Liver (tissue), 9 donors: ENCODE measurements around the gene GNE. TPM values are rescaled to one million over a fixed set of nuclear protein-coding genes. Genes with fewer than 3 reads are reported as not detected.
A peak's percentile ranks its signal among the peaks of the same experiment; 100 is the strongest.
"Not testable (repeated sequence)": the region's sequence is repeated elsewhere in the genome, so short reads cannot be mapped to it uniquely, and the experiment has no call there.

Source experiments
- DNase-seq: peaks from one replicate; pipeline ENCODE4 v3.0.0-alpha.2; 2017; ENCODE audit warnings: low spot score
- H3K27ac ChIP-seq, 2 donors: one replicate each; pipeline ENCODE4 v1.7.0; 2013; ENCODE audit warnings: inconsistent platforms in 2 of 2, low read length in 2 of 2, control low read depth in 1 of 2, low read depth in 1 of 2, mild to moderate bottlenecking in 1 of 2
- H3K27me3 ChIP-seq, 4 donors: one replicate each; pipeline versions ENCODE4 v1.6.1 to v1.7.0; 2013; ENCODE audit warnings: low read length in 3 of 4, inconsistent platforms in 1 of 4, mild to moderate bottlenecking in 1 of 4, moderate library complexity in 1 of 4; ENCODE audit not compliant: control insufficient read depth in 4 of 4, insufficient read depth in 4 of 4
- H3K36me3 ChIP-seq, 4 donors: one replicate each; pipeline versions ENCODE4 v1.6.1 to v1.7.0; 2013; ENCODE audit warnings: low read length in 3 of 4, mild to moderate bottlenecking in 3 of 4, low read depth in 1 of 4, moderate library complexity in 1 of 4; ENCODE audit not compliant: control insufficient read depth in 4 of 4, insufficient read depth in 3 of 4
- H3K4me1 ChIP-seq, 4 donors: one replicate each; pipeline versions ENCODE4 v1.6.1 to v1.7.0; 2013; ENCODE audit warnings: low read length in 3 of 4, mild to moderate bottlenecking in 3 of 4, moderate library complexity in 1 of 4; ENCODE audit not compliant: control insufficient read depth in 4 of 4, insufficient read depth in 4 of 4
- H3K4me3 ChIP-seq, 3 donors: one replicate each; pipeline versions ENCODE4 v1.6.1 to v1.7.0; 2013; ENCODE audit warnings: low read length in 3 of 3, control low read depth in 1 of 3, low read depth in 1 of 3, mild to moderate bottlenecking in 1 of 3
- H3K9ac ChIP-seq, 2 donors: one replicate each; pipeline ENCODE4 v1.7.0; 2013; ENCODE audit warnings: low read length in 2 of 2, mild to moderate bottlenecking in 2 of 2, moderate library complexity in 2 of 2, control low read depth in 1 of 2, low read depth in 1 of 2
- H3K9me3 ChIP-seq, 4 donors: one replicate each; pipeline versions ENCODE4 v1.6.1 to v1.7.0; 2013; ENCODE audit warnings: low read length in 3 of 4; ENCODE audit not compliant: control insufficient read depth in 4 of 4
- ATF3 ChIP-seq: IDR thresholded peaks from 2 replicates; pipeline ENCODE4 v1.6.1; 2016; ENCODE audit warnings: antibody characterized with exemption
- CTCF ChIP-seq: fragments of 150-350 bp; IDR thresholded peaks from 2 replicates; pipeline ENCODE4 v1.5.1; 2017; ENCODE audit warnings: improper control_type of control experiment, low read depth, low read length; ENCODE audit not compliant: missing input control
- EGR1 ChIP-seq, 2 donors: IDR thresholded peaks; 2 replicates each; pipeline ENCODE4 v1.6.1; 2016 to 2018; ENCODE audit warnings: antibody characterized with exemption in 2 of 2, low read depth in 2 of 2
- FOXA1 ChIP-seq: IDR thresholded peaks from 2 replicates; pipeline ENCODE4 v1.6.1; 2016; ENCODE audit warnings: antibody characterized with exemption
- FOXA2 ChIP-seq: IDR thresholded peaks from 2 replicates; pipeline ENCODE4 v1.6.1; 2016; ENCODE audit warnings: antibody characterized with exemption
- GABPA ChIP-seq, 2 donors: IDR thresholded peaks in 1 of 2; conservative IDR thresholded peaks in 1 of 2; 2 replicates each; pipeline ENCODE4 v1.6.1; 2016; ENCODE audit warnings: antibody characterized with exemption in 2 of 2, mild to moderate bottlenecking in 1 of 2, moderate library complexity in 1 of 2
- HNF4A ChIP-seq, 2 donors: conservative IDR thresholded peaks; 2 replicates each; pipeline ENCODE4 v1.6.1; 2016; ENCODE audit warnings: antibody characterized with exemption in 2 of 2, mild to moderate bottlenecking in 2 of 2
- HNF4G ChIP-seq: IDR thresholded peaks from 2 replicates; pipeline ENCODE4 v1.6.1; 2016; ENCODE audit warnings: antibody characterized with exemption
- JUND ChIP-seq, 2 donors: IDR thresholded peaks; 2 replicates each; pipeline ENCODE4 v1.6.1; 2016; ENCODE audit warnings: antibody characterized with exemption in 2 of 2
- MAX ChIP-seq: IDR thresholded peaks from 2 replicates; pipeline ENCODE4 v1.6.1; 2016; ENCODE audit warnings: antibody characterized with exemption
- NR2F2 ChIP-seq: IDR thresholded peaks from 2 replicates; pipeline ENCODE4 v1.6.1; 2016; ENCODE audit warnings: antibody characterized with exemption
- RAD21 ChIP-seq, 2 donors: IDR thresholded peaks; 2 replicates each; pipeline ENCODE4 v1.6.1; 2016; ENCODE audit warnings: antibody characterized with exemption in 2 of 2, mild to moderate bottlenecking in 2 of 2
- RXRA ChIP-seq, 2 donors: IDR thresholded peaks; 2 replicates each; pipeline ENCODE4 v1.6.1; 2017 to 2018; ENCODE audit warnings: antibody characterized with exemption in 2 of 2, mild to moderate bottlenecking in 1 of 2
- SP1 ChIP-seq: IDR thresholded peaks from 2 replicates; pipeline ENCODE4 v1.6.1; 2018; ENCODE audit warnings: antibody characterized with exemption, mild to moderate bottlenecking
- TAF1 ChIP-seq: conservative IDR thresholded peaks from 2 replicates; pipeline ENCODE4 v1.6.1; 2016; ENCODE audit warnings: antibody characterized with exemption, mild to moderate bottlenecking
- YY1 ChIP-seq: IDR thresholded peaks from 2 replicates; pipeline ENCODE4 v1.6.1; 2016; ENCODE audit warnings: antibody characterized with exemption, mild to moderate bottlenecking
- WGBS: extraction: QIAGEN DNeasy Blood & Tissue Kit; methylation state at CpG from one replicate; pipeline ENCODE4 v1.1.7; 2013; 5-methylcytosine and 5-hydroxymethylcytosine counted together
- polyA plus RNA-seq, 2 donors: library from polyadenylated mRNA; stranded (reverse) in 1 of 2; unstranded in 1 of 2; fragments of 200-250 nt in 1 of 2; fragments of >200 nt in 1 of 2; fragmentation: Nextera tagmentation in 1 of 2; extraction: Ambion mirVana in 1 of 2; gene quantifications; one replicate each; pipeline versions ENCODE4 v1.2.1 to v1.2.3, GENCODE V29; 2013 to 2015
- total RNA-seq, 2 donors: library from RNA; depleted of rRNA; stranded (reverse); fragments of >200 nt; gene quantifications; one replicate each; pipeline ENCODE4 v1.2.3, GENCODE V29; 2014
- donor health status: healthy.
- donor health status: healthy.
- donor health status: healthy.
- donor health status: healthy.
- donor health status: healthy.

The GNE gene
- total and polyA plus RNA-seq, 4 donors: 21.8 to 177 (median 38.1) TPM

DNA sequence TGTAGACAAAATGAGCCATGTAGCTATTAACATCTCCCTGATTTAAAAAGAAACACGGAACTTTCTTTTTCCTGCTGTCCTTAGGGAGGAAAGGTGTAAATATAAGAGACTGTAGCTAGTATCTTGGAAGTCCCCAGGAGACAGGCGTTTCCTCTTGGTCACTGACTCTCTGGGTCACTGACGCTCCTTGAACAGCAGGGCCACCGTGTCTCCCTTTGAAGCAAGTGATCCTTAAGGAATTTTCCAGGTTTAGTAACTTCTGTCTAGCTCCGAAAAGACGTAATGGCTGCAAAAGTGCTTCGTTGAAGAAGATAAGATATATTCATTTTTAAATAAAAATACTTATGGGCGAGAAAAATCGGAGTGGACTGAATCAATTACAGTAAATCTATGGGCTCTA, 68.3 kb downstream of the GNE start:
- Histone ChIP-seq H3K9me3 (no peaks in the 10 kb centered on the region), H3K27ac (peak overlapping the region in 1 of 2 donors; percentile 93), H3K36me3 (no peaks in the 10 kb centered on the region), H3K9ac (peak overlapping the region; percentile 53 to 96), H3K4me3 (peak overlapping the region; percentile 80 to 93 (median 88)), H3K4me1 (peaks cover 0 to 33% (median 19%) of the 10 kb centered on the region in 4 donors), H3K27me3 (no peaks in the 10 kb centered on the region)
- WGBS: 13% methylated on average over 9 of the region's 9 CpGs
- DNase-seq: no peak
- TF ChIP-seq YY1 (no peak), EGR1 (IDR thresholded peaks at IDR 0.05; ENCODE audit: low read depth in 2 of 2) (no peak), RXRA (IDR thresholded peaks at IDR 0.05) (no peak), FOXA2 (no peak), RAD21 (IDR thresholded peaks at IDR 0.05) (no peak), JUND (IDR thresholded peaks at IDR 0.05) (no peak), HNF4G (no peak), ATF3 (no peak), HNF4A (conservative IDR thresholded peaks at IDR 0.05) (no peak), CTCF (no peak), NR2F2 (no peak)

DNA sequence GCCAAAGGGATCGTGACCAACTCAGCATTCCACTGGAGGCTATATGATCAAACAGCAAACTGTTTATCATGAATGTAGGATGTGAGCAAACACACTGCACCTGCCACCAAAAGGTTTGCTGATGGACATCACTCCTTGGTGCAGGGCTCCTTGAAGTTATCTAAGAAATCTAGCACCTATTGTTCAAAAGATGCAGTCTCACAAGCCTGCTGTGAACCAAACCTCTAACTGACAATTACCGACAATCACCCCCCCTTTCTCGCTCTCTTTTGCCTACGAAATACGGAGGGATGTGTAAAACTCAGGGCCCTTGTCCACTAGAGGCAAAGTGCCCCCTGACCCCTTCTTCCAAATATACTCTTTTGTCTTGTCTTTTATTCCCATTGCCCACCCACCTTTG, 70.0 kb downstream of the GNE start:
- 85% methylated on average over 5 of the region's 5 CpGs for WGBS
- no peak overlapping the region for H3K27ac ChIP-seq
- H3K4me3 ChIP-seq: no peak overlapping the region
- H3K9ac ChIP-seq: no peak overlapping the region
- no peaks in the 10 kb centered on the region for H3K9me3 ChIP-seq
- no peak for DNase-seq
- H3K36me3 ChIP-seq: no peaks in the 10 kb centered on the region
- TF ChIP-seq ATF3 (no peak), GABPA (IDR thresholded peaks at IDR 0.05 in 1 of 2, conservative IDR thresholded peaks at IDR 0.05 in 1 of 2) (no peak), SP1 (no peak), MAX (no peak), FOXA1 (no peak), TAF1 (no peak), RAD21 (IDR thresholded peaks at IDR 0.05) (no peak), NR2F2 (no peak)
- H3K4me1 ChIP-seq: peaks cover 0 to 23% (median 16%) of the 10 kb centered on the region in 4 donors
- H3K27me3 ChIP-seq: no peaks in the 10 kb centered on the region

DNA sequence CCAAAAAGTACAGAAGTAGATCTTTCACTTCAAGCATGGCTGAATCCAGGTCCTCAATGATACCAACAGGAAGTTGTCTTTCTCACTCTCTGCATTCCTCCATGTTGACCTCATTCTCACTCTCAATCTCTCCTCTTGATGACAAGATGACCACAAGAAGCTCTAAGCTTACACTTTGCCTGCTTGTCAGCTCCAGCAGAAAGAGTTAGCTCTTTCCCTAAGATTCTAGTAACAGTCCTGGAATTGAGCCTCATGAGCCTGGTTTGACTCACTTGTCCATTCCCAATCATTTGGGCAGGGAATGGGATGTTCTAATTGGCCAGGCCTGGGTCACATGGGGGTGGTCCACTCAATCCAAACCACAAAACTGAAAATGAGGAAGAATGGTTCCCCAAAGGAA, 70.8 kb downstream of the GNE start:
- TF ChIP-seq MAX: no peak
- no peak for TF ChIP-seq FOXA2
- TF ChIP-seq NR2F2: no peak
- TF ChIP-seq HNF4A (conservative IDR thresholded peaks at IDR 0.05): no peak
- Histone ChIP-seq H3K9ac (no peak overlapping the region), H3K4me3 (no peak overlapping the region), H3K4me1 (peaks cover 0 to 15% (median 9%) of the 10 kb centered on the region in 4 donors), H3K9me3 (no peaks in the 10 kb centered on the region), H3K36me3 (no peaks in the 10 kb centered on the region), H3K27me3 (no peaks in the 10 kb centered on the region), H3K27ac (no peak overlapping the region)
- DNase-seq: no peak

GRCh38 chr9:36180243-36180642, 78.0 kb downstream of the GNE start:
- DNase-seq, H3K9me3 ChIP-seq, H3K4me1 ChIP-seq, H3K36me3 ChIP-seq, H3K4me3 ChIP-seq, H3K9ac ChIP-seq, H3K27me3 ChIP-seq, H3K27ac ChIP-seq: not testable (repeated sequence)
- 86% methylated on average over 6 of the region's 6 CpGs for WGBS
